MCF 10A (cell line): ENCODE results near the gene P2RX3. TPM values are rescaled to one million over a fixed set of nuclear protein-coding genes. Genes with fewer than 3 reads are reported as not detected.

Source experiments
- BruUV-seq: library from RNA; stranded (reverse); fragments of 400-500 nt; replicated peaks from 2 replicates; lab custom pipeline; 2021; lab: Mats Ljungman, UMichigan
- CTCF ChIA-PET: fragments of 300-600 bp; sonication (Branson Sonifier 250); formaldehyde crosslinking; extraction: SDS; loops from one replicate; lab custom pipeline; 2021; ENCODE audit warnings: antibody characterized with exemption, inconsistent platforms; lab: Yijun Ruan, JAX
- POLR2A ChIA-PET: fragments of 300-600, 350-650 bp; sonication (Branson Sonifier 250); formaldehyde crosslinking; extraction: SDS; loops from one replicate; lab custom pipeline; 2020; ENCODE audit warnings: antibody characterized with exemption, inconsistent platforms; lab: Yijun Ruan, JAX
- DNase-seq: peaks from one replicate; pipeline ENCODE4 v3.0.0-alpha.2; 2018; ENCODE audit not compliant: unreplicated experiment
- H3K27ac Mint-ChIP-seq: one replicate; pipeline ENCODE4 v1.8.0; 2022; ENCODE audit warnings: mild to moderate bottlenecking, low read depth, mixed read lengths; ENCODE audit not compliant: unreplicated experiment
- H3K27me3 Mint-ChIP-seq: one replicate; pipeline ENCODE4 v1.8.0; 2022; ENCODE audit warnings: mixed read lengths; ENCODE audit not compliant: insufficient read depth, unreplicated experiment
- H3K36me3 Mint-ChIP-seq: one replicate; pipeline ENCODE4 v1.8.0; 2022; ENCODE audit warnings: mild to moderate bottlenecking, moderate library complexity, mixed read lengths; ENCODE audit not compliant: insufficient read depth, unreplicated experiment
- H3K4me1 Mint-ChIP-seq: one replicate; pipeline ENCODE4 v1.8.0; 2022; ENCODE audit warnings: mixed read lengths; ENCODE audit not compliant: insufficient read depth, unreplicated experiment
- H3K4me3 Mint-ChIP-seq: one replicate; pipeline ENCODE4 v1.8.0; 2022; ENCODE audit warnings: mild to moderate bottlenecking, moderate library complexity, mixed read lengths; ENCODE audit not compliant: unreplicated experiment
- H3K9me3 Mint-ChIP-seq: one replicate; pipeline ENCODE4 v1.8.0; 2022; ENCODE audit warnings: mixed read lengths; ENCODE audit not compliant: unreplicated experiment
- intact Hi-C: fragments of 100-400 bp; cut with micrococcal nuclease; formaldehyde crosslinking; loops from 2 replicates; pipeline ENCODE4 v1.14.1; 2022
- total RNA-seq: library from RNA; stranded (reverse); gene quantifications from 2 replicates; pipeline ENCODE4 v1.2.3, GENCODE V29; 2022
- TF ChIP-seq, protein P1 (sequence below): fragments of 200-600 bp; IDR thresholded peaks from one replicate; pipeline ENCODE4 v1.8.0; 2022; ENCODE audit warnings: antibody characterized with exemption, mild to moderate bottlenecking; ENCODE audit not compliant: unreplicated experiment

P2RX3 gene
- total RNA-seq, 1 experiment from 2014 or later = not detected

DNA sequence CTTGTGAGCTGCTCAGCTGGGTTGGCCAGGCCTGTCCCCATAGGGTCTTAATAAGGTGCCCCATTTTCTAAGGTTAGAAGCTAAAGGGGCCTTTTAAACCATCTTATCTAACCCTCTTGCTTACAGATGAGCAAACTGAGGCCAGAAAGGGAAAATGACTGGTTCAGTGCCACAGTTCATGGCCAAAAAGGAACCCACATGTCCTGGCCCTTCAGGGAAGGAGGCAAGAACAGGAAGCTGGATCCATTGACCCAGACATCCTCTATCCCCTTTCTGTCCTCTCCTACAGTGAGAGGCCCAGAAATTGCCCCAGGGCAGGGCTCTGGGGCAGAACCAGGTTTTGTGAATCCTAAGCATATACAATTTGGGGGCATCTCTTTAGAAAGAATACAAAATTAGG lies 32.8 kb downstream of the P2RX3 start:
- no peak for DNase-seq
- no TSS peak for BruUV-seq
- Mint-ChIP-seq H3K27ac (no peak overlapping the region), H3K27me3 (no peaks in the 10 kb centered on the region), H3K9me3 (no peaks in the 10 kb centered on the region), H3K36me3 (no peaks in the 10 kb centered on the region), H3K4me1 (peaks cover 13% of the 10 kb centered on the region), H3K4me3 (no peak overlapping the region)
- intact Hi-C loops = no loop called here
- POLR2A ChIA-PET = no interaction called here
- TF ChIP-seq, protein P1, sequence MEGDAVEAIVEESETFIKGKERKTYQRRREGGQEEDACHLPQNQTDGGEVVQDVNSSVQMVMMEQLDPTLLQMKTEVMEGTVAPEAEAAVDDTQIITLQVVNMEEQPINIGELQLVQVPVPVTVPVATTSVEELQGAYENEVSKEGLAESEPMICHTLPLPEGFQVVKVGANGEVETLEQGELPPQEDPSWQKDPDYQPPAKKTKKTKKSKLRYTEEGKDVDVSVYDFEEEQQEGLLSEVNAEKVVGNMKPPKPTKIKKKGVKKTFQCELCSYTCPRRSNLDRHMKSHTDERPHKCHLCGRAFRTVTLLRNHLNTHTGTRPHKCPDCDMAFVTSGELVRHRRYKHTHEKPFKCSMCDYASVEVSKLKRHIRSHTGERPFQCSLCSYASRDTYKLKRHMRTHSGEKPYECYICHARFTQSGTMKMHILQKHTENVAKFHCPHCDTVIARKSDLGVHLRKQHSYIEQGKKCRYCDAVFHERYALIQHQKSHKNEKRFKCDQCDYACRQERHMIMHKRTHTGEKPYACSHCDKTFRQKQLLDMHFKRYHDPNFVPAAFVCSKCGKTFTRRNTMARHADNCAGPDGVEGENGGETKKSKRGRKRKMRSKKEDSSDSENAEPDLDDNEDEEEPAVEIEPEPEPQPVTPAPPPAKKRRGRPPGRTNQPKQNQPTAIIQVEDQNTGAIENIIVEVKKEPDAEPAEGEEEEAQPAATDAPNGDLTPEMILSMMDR = no peak
- CTCF ChIA-PET = interaction anchor here (0.7 to 1.7 kb wide), 5 partner anchors 19 to 86 kb away, joined by 3 to 7 read pairs (median 4); no protein-coding TSS in a partner anchor

DNA sequence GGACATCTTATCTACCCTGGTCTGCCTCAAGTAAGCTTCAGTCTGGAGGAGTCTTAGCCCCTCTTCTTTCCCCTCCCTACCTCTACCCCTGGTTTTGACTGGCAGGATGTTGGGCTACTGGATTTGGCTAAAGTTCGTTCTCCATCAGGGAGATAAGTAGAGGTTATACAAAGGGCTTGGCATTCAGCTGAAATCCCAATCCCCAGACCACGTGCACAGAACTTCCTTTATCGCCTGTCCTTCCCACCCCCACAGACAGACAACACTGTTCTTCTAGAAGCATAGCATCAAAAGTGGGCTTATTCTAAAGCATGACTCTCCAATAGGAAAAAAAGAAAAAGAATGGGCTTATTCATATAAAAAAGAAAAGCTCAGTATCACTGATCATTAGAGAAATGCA lies 35.0 kb downstream of the P2RX3 start:
- Mint-ChIP-seq H3K9me3 (no peaks in the 10 kb centered on the region), H3K36me3 (no peaks in the 10 kb centered on the region), H3K27ac (no peak overlapping the region), H3K4me3 (no peak overlapping the region), H3K27me3 (no peaks in the 10 kb centered on the region), H3K4me1 (peaks cover 13% of the 10 kb centered on the region)
- intact Hi-C loops = no loop called here
- no TSS peak for BruUV-seq
- TF ChIP-seq, protein P1 = no peak
- CTCF ChIA-PET = interaction anchor here (0.6 to 1.1 kb wide), 4 partner anchors 22 to 225 kb away, joined by 3 to 4 read pairs (median 3); no protein-coding TSS in a partner anchor
- POLR2A ChIA-PET = no interaction called here
- DNase-seq = no peak

DNA sequence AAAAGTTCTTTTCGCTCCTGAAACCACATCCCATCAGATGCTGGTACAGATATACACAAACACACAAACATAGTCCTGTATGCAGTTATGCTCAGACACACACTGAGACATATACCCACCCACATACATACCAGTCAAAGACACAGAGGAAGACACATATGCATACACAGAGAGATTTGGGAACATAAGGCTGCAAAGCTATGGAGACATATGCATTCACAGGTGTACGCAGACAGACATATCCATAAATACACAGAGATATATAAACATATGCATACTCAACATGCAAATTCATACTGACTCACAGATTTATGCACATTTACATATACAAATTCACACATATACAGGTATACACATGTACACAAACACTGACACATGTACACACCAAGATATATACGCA lies 36.8 kb downstream of the P2RX3 start:
- ChIA-PET CTCF (interaction anchor here (0.6 kb wide), 1 partner anchor 261 kb away, joined by 5 read pairs; no protein-coding TSS in a partner anchor), POLR2A (interaction anchor here (0.5 kb wide), 1 partner anchor 49 kb away, joined by 3 read pairs; no protein-coding TSS in a partner anchor)
- Mint-ChIP-seq H3K27ac (no peak overlapping the region), H3K36me3 (peaks cover 6% of the 10 kb centered on the region), H3K4me1 (peaks cover 3% of the 10 kb centered on the region), H3K27me3 (peaks cover 11% of the 10 kb centered on the region), H3K4me3 (no peak overlapping the region), H3K9me3 (no peaks in the 10 kb centered on the region)
- no peak for DNase-seq
- no TSS peak for BruUV-seq
- TF ChIP-seq, protein P1 = no peak
- intact Hi-C loops = no loop called here

DNA sequence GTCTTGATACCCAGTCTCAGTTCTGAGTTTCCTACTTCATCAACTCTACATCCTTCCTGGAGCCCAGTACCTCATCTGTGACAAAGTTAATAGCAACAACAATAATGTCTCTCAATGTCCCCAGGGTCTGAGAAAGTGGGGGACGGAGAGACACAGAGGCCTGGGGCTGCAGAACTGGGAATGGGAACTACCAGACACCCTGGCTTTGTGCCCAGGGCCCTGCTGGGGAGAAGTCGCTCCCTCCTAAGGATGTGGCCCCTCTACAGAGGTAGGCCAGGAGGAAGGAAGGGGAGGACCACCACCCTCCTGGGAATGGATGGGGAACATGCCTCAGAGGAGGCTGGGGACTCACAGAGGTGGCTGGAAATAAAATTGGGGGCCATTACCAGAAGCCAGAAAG lies 37.3 kb downstream of the P2RX3 start:
- peaks cover 16% of the 10 kb centered on the region for H3K27me3 Mint-ChIP-seq
- intact Hi-C loops = no loop called here
- no peaks in the 10 kb centered on the region for H3K4me1 Mint-ChIP-seq
- H3K27ac Mint-ChIP-seq = no peak overlapping the region
- POLR2A ChIA-PET = no interaction called here
- no peak for DNase-seq
- CTCF ChIA-PET = interaction anchor here (0.6 kb wide), 1 partner anchor 260 kb away, joined by 5 read pairs; no protein-coding TSS in a partner anchor
- no peaks in the 10 kb centered on the region for H3K9me3 Mint-ChIP-seq
- H3K4me3 Mint-ChIP-seq = no peak overlapping the region
- H3K36me3 Mint-ChIP-seq = peaks cover 6% of the 10 kb centered on the region
- BruUV-seq = no TSS peak
- TF ChIP-seq, protein P1 = no peak
